GM12878 (cell line): Measurements from ENCODE around the gene N4BP3.

Source experiments
- ASH2L ChIP-seq: fragments of 300-600, 200-600 bp; sonication (generic); IDR thresholded peaks from 2 replicates; pipeline ENCODE4 v1.6.1; 2017; ENCODE audit warnings: low read depth, mild to moderate bottlenecking, borderline replicate concordance
- CTCF ChIP-seq, 3 experiments: IDR thresholded peaks in 2 of 3; conservative IDR thresholded peaks in 1 of 3; 2 replicates each; pipeline ENCODE4 v1.5.1; 2011; ENCODE audit warnings: low read depth in 3 of 3, low read length in 3 of 3, mild to moderate bottlenecking in 3 of 3, control low read depth in 2 of 3, moderate library complexity in 2 of 3, inconsistent platforms in 1 of 3, mixed read lengths in 1 of 3; ENCODE audit not compliant: control insufficient read depth in 2 of 3, insufficient read depth in 1 of 3; ENCODE audit errors: extremely low read depth in 1 of 3
- KDM1A ChIP-seq: fragments of 200-600 bp; sonication (generic); IDR thresholded peaks from 2 replicates; pipeline ENCODE4 v1.6.1; 2016; ENCODE audit warnings: borderline replicate concordance
- MYC ChIP-seq: IDR thresholded peaks from 2 replicates; pipeline ENCODE4 v1.6.1; 2011; ENCODE audit warnings: mild to moderate bottlenecking, low read length, moderate library complexity, inconsistent platforms; ENCODE audit not compliant: insufficient read depth, insufficient replicate concordance, insufficient read length, severe bottlenecking
- PML ChIP-seq: IDR thresholded peaks from 2 replicates; pipeline ENCODE4 v1.6.1; 2012; ENCODE audit warnings: low read length, inconsistent platforms
- POLR2A ChIP-seq: IDR thresholded peaks from 2 replicates; pipeline ENCODE4 v1.6.1; 2011; ENCODE audit warnings: low read depth, mild to moderate bottlenecking, low read length
- SMARCA5 ChIP-seq: fragments of 450-650 bp; IDR thresholded peaks from 2 replicates; pipeline ENCODE4 v1.6.1; 2017; ENCODE audit warnings: mild to moderate bottlenecking
- SP1 ChIP-seq: IDR thresholded peaks from one replicate; pipeline ENCODE4 v1.6.1; 2011; ENCODE audit warnings: low read depth, low read length
- ZNF274 ChIP-seq: IDR thresholded peaks from one replicate; pipeline ENCODE4 v1.8.0; 2011; ENCODE audit not compliant: insufficient read length, insufficient read depth

- TF ChIP-seq CTCF (IDR thresholded peaks at IDR 0.05 in 2 of 3, conservative IDR thresholded peaks at IDR 0.05 in 1 of 3; ENCODE audit: control insufficient read depth in 2 of 3, extremely low read depth in 1 of 3, insufficient read depth in 1 of 3, low read depth in 3 of 3, low read length in 3 of 3), result no peak
- no peak for TF ChIP-seq PML
- TF ChIP-seq SP1, result no peak
- TF ChIP-seq POLR2A, result no peak
- no peak for TF ChIP-seq ZNF274
- TF ChIP-seq MYC, result no peak
- no peak for TF ChIP-seq KDM1A
- no peak for TF ChIP-seq ASH2L
- TF ChIP-seq SMARCA5, result no peak
Observed at GRCh38 chr5:178152491-178153444, 39.4 kb downstream of the N4BP3 start.
